GOT3 (cell line): ENCODE measurements around the gene SCAI.
A peak's percentile ranks its signal among the peaks of the same experiment; 100 is the strongest.
"Not testable (repeated sequence)": the region's sequence is repeated elsewhere in the genome, so short reads cannot be mapped to it uniquely, and the experiment has no call there.

ENCODE experiments used
- DNase-seq: peaks from one replicate; lab custom pipeline; 2025; ENCODE audit warnings: mixed read lengths; lab: John Stamatoyannopoulos, UW

SCAI gene

GRCh38 chr9:124947727-124948391, 195.5 kb downstream of the SCAI start:
- no peak for DNase-seq

GRCh38 chr9:124946167-124946566, 197.2 kb downstream of the SCAI start:
- no peak for DNase-seq

GRCh38 chr9:124941679-124942561, 201.4 kb downstream of the SCAI start:
- no peak for DNase-seq

- peak; percentile 65 for DNase-seq
Observed at GRCh38 chr9:124940894-124941678, 202.2 kb downstream of the SCAI start, which contains the start of gene GOLGA1. GOLGA1 (minus strand) TSS chr9:124941083; CDS start chr9:124938711, 2,372 bp downstream.

- no peak for DNase-seq
Observed at GRCh38 chr9:124940521-124940893, 202.8 kb downstream of the SCAI start.

- DNase-seq, result no peak
Observed at GRCh38 chr9:124939944-124940343, 203.4 kb downstream of the SCAI start.

GRCh38 chr9:124934290-124934689, 209.0 kb downstream of the SCAI start:
- DNase-seq, result no peak

GRCh38 chr9:124932333-124932732, 211.0 kb downstream of the SCAI start:
- no peak for DNase-seq

- no peak for DNase-seq
Observed at GRCh38 chr9:124929464-124929863, 213.9 kb downstream of the SCAI start.

GRCh38 chr9:124928116-124928515, 215.2 kb downstream of the SCAI start:
- no peak for DNase-seq

- DNase-seq, result not testable (repeated sequence)
Observed at GRCh38 chr9:124920394-124920793, 222.9 kb downstream of the SCAI start.

GRCh38 chr9:124914753-124915405, 228.4 kb downstream of the SCAI start:
- DNase-seq, result no peak

- DNase-seq, result no peak
Observed at GRCh38 chr9:124913378-124913777, 229.9 kb downstream of the SCAI start.

GRCh38 chr9:124911766-124912165, 231.6 kb downstream of the SCAI start:
- DNase-seq, result no peak

- DNase-seq, result no peak
Observed at GRCh38 chr9:124908098-124908497, 235.2 kb downstream of the SCAI start.

GRCh38 chr9:124906966-124907365, 236.4 kb downstream of the SCAI start:
- no peak for DNase-seq

GRCh38 chr9:124899845-124900244, 243.5 kb downstream of the SCAI start:
- DNase-seq, result no peak

GRCh38 chr9:124897570-124898460, 245.5 kb downstream of the SCAI start:
- no peak for DNase-seq

- no peak for DNase-seq
Observed at GRCh38 chr9:124894741-124895170, 248.6 kb downstream of the SCAI start.

- DNase-seq, result no peak
Observed at GRCh38 chr9:124894035-124894740, 249.1 kb downstream of the SCAI start.
